Mesendoderm (in vitro differentiated cells): ENCODE results near the gene DOCK10.

Source experiments
- DNase-seq: peaks from one replicate; pipeline ENCODE4 v3.0.0; 2013
- H2AK5ac ChIP-seq: 2 replicates; pipeline ENCODE4 v1.6.1; 2013; ENCODE audit warnings: low read length, inconsistent platforms
- H2BK120ac ChIP-seq: 2 replicates; pipeline ENCODE4 v1.6.1; 2013; ENCODE audit warnings: low read depth, mild to moderate bottlenecking, low read length, moderate library complexity, mixed read lengths
- H2BK15ac ChIP-seq: replicated peaks from 2 replicates; pipeline ENCODE4 v1.6.1; 2013; ENCODE audit warnings: low read depth, mild to moderate bottlenecking, moderate library complexity
- H2BK5ac ChIP-seq: 2 replicates; pipeline ENCODE4 v1.6.1; 2013; ENCODE audit warnings: low read length, inconsistent platforms
- H3K18ac ChIP-seq: 2 replicates; pipeline ENCODE4 v1.6.1; 2013; ENCODE audit warnings: mild to moderate bottlenecking, low read length, mixed read lengths
- H3K23ac ChIP-seq: one replicate; pipeline ENCODE4 v1.6.1; 2013; ENCODE audit warnings: low read length
- H3K27ac ChIP-seq: 2 replicates; pipeline ENCODE4 v1.5.1; 2013; ENCODE audit warnings: low read depth, mild to moderate bottlenecking, inconsistent platforms, low read length, moderate library complexity
- H3K27me3 ChIP-seq: 2 replicates; pipeline ENCODE4 v1.6.1; 2013; ENCODE audit warnings: low read length, control low read depth, mild to moderate bottlenecking, inconsistent platforms; ENCODE audit not compliant: insufficient read depth, poor library complexity
- H3K36me3 ChIP-seq: 2 replicates; pipeline ENCODE4 v1.6.1; 2013; ENCODE audit warnings: low read length, inconsistent platforms; ENCODE audit not compliant: control insufficient read depth, insufficient read depth
- H3K4ac ChIP-seq: one replicate; pipeline ENCODE4 v1.6.1; 2013; ENCODE audit warnings: low read depth, mild to moderate bottlenecking, low read length, moderate library complexity
- H3K4me1 ChIP-seq: 2 replicates; pipeline ENCODE4 v1.6.1; 2013; ENCODE audit warnings: low read depth, low read length, inconsistent platforms; ENCODE audit not compliant: control insufficient read depth
- H3K4me2 ChIP-seq: 2 replicates; pipeline ENCODE4 v1.6.1; 2013; ENCODE audit warnings: low read length
- H3K4me3 ChIP-seq: 2 replicates; pipeline ENCODE4 v1.5.1; 2013; ENCODE audit warnings: mild to moderate bottlenecking, low read length
- H3K56ac ChIP-seq: one replicate; pipeline ENCODE4 v1.6.1; 2013; ENCODE audit warnings: low read length
- H3K79me1 ChIP-seq: 2 replicates; pipeline ENCODE4 v1.6.1; 2013; ENCODE audit warnings: low read length, inconsistent platforms
- H3K79me2 ChIP-seq: 2 replicates; pipeline ENCODE4 v1.6.1; 2013; ENCODE audit warnings: mild to moderate bottlenecking, low read length; ENCODE audit not compliant: control insufficient read depth, insufficient read depth
- H3K9ac ChIP-seq: 2 replicates; pipeline ENCODE4 v1.6.1; 2013; ENCODE audit warnings: low read length, inconsistent platforms
- H4K5ac ChIP-seq: one replicate; pipeline ENCODE4 v1.6.1; 2013; ENCODE audit warnings: low read length
- H4K8ac ChIP-seq: one replicate; pipeline ENCODE4 v1.6.1; 2013; ENCODE audit warnings: low read depth, mild to moderate bottlenecking, control low read depth, low read length, moderate library complexity
- WGBS: extraction: QIAGEN DNeasy Blood & Tissue Kit; methylation state at CpG from one replicate; pipeline ENCODE4 v1.1.7; 2013; ENCODE audit warnings: low lambda C conversion rate, missing lambda C conversion rate; ENCODE audit not compliant: insufficient coverage; ENCODE audit errors: extremely low coverage; 5-methylcytosine and 5-hydroxymethylcytosine counted together

Gene DOCK10

DNA sequence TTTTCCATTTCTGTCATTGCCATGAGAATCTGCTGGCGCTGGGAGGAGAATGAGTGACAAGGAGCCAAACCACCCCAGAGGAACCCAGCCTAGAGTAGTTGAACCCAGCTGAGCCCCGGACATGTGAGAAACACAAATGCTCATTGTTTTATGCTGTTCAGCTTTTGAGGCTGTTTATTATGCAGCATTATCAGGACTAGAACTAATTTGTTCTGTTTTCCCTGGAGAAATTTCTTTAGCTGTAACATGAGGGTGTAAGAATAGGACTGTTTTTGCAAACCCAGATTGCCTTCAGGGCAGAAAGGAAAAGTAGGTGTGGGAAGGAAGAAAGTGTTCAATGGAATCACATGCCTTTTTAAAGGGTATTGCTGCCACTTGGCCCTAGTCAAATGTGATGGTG lies 28.5 kb upstream of the DOCK10 start:
- H2BK120ac ChIP-seq = no peak overlapping the region
- H2BK15ac ChIP-seq = no peak overlapping the region
- H3K4me1 ChIP-seq = no peaks in the 10 kb centered on the region
- no CpG with 5 or more reads among the region's 2 CpGs for WGBS
- H3K4me2 ChIP-seq = no peak overlapping the region
- H3K27me3 ChIP-seq = no peaks in the 10 kb centered on the region
- DNase-seq = no peak
- no peak overlapping the region for H3K23ac ChIP-seq
- H2AK5ac ChIP-seq = no peak overlapping the region
- no peaks in the 10 kb centered on the region for H3K79me2 ChIP-seq
- H3K9ac ChIP-seq = no peak overlapping the region
- H3K56ac ChIP-seq = no peak overlapping the region
- no peak overlapping the region for H3K4me3 ChIP-seq
- no peak overlapping the region for H3K4ac ChIP-seq
- H4K5ac ChIP-seq = no peak overlapping the region
- no peaks in the 10 kb centered on the region for H3K36me3 ChIP-seq
- no peak overlapping the region for H4K8ac ChIP-seq
- H3K27ac ChIP-seq = no peak overlapping the region
- no peaks in the 10 kb centered on the region for H3K79me1 ChIP-seq
- no peak overlapping the region for H2BK5ac ChIP-seq
- no peak overlapping the region for H3K18ac ChIP-seq

DNA sequence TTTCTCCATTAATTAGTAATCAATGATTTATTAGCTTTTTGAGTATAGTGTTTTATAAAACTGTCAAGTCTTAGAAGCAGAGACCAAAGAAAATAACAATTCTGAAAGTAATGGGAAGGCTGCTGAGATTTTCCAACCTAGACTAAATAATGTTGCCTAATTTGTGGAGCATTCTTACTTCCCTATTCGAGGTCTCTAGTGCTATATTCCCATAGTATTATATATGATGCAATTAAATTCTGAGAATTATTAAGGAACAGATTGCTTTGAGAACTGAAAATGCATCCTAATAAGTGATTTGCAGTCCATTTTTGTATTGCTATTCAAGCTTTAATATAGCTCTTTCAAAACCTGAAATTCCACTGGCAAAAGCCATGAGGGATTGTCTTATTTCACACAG lies 27.7 kb upstream of the DOCK10 start:
- no peak overlapping the region for H2AK5ac ChIP-seq
- H3K23ac ChIP-seq = no peak overlapping the region
- H3K4me1 ChIP-seq = no peaks in the 10 kb centered on the region
- H2BK15ac ChIP-seq = no peak overlapping the region
- no peak overlapping the region for H3K9ac ChIP-seq
- H3K79me2 ChIP-seq = no peaks in the 10 kb centered on the region
- DNase-seq = no peak
- no peaks in the 10 kb centered on the region for H3K79me1 ChIP-seq
- H3K18ac ChIP-seq = no peak overlapping the region
- no peaks in the 10 kb centered on the region for H3K27me3 ChIP-seq
- WGBS = no CpG with 5 or more reads among the region's 1 CpG
- H3K27ac ChIP-seq = no peak overlapping the region
- H3K4me3 ChIP-seq = no peak overlapping the region
- no peak overlapping the region for H2BK5ac ChIP-seq
- no peak overlapping the region for H3K56ac ChIP-seq
- no peak overlapping the region for H3K4ac ChIP-seq
- no peak overlapping the region for H3K4me2 ChIP-seq
- no peak overlapping the region for H4K5ac ChIP-seq
- no peaks in the 10 kb centered on the region for H3K36me3 ChIP-seq
- H4K8ac ChIP-seq = no peak overlapping the region
- no peak overlapping the region for H2BK120ac ChIP-seq

DNA sequence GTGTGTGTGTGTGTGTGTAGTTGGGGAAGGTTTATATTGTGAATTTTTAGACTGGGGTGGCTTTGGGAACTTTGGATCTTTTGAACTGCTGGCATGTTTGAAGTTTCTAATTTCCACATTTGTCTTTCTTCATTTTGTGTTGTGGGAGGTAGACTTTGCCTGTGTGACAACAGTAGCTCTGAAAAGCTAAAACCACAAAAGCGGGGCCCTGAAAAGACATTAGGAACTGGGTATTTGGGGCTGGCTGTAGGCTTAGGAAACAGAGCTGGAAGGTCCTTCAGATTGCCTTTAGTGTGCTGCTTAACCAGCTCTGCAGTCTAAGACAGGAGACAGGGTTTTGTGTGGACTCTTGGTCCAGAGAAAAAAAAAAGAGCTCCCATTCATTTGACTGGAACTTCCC lies 27.2 kb upstream of the DOCK10 start:
- Histone ChIP-seq H4K8ac (no peak overlapping the region), H3K4ac (no peak overlapping the region), H2BK120ac (no peak overlapping the region), H3K27ac (no peak overlapping the region), H3K56ac (no peak overlapping the region), H3K18ac (no peak overlapping the region), H3K79me2 (no peaks in the 10 kb centered on the region), H3K36me3 (no peaks in the 10 kb centered on the region), H3K4me3 (no peak overlapping the region), H3K4me2 (no peak overlapping the region), H3K4me1 (no peaks in the 10 kb centered on the region), H2BK15ac (no peak overlapping the region), H2BK5ac (no peak overlapping the region), H3K9ac (no peak overlapping the region), H2AK5ac (no peak overlapping the region), H4K5ac (no peak overlapping the region), H3K27me3 (no peaks in the 10 kb centered on the region), H3K23ac (no peak overlapping the region), H3K79me1 (no peaks in the 10 kb centered on the region)
- DNase-seq = no peak
- no CpG with 5 or more reads among the region's 1 CpG for WGBS

DNA sequence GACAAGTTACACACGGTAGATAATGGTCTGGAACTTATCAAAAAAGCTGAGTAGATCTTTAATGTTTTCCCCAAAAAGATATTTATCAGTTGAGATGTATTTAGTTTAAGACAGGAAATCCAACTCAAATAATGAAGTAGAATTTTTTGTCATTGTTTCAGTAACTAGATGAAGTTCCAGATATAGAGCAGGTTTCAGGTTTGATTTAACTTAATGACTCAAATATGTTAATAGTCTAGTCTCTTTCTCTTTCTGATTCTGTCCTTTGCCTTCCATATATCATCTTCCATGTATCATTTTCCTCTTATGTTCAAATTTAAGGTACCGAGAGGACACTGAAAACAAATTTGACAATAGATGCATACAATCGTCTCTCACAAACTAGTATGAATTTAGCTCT lies 23.6 kb upstream of the DOCK10 start:
- H2BK15ac ChIP-seq = no peak overlapping the region
- H3K23ac ChIP-seq = no peak overlapping the region
- H3K9ac ChIP-seq = no peak overlapping the region
- H2BK120ac ChIP-seq = no peak overlapping the region
- no peaks in the 10 kb centered on the region for H3K79me1 ChIP-seq
- H3K27ac ChIP-seq = no peak overlapping the region
- no peak overlapping the region for H2BK5ac ChIP-seq
- no peak overlapping the region for H4K8ac ChIP-seq
- H3K36me3 ChIP-seq = no peaks in the 10 kb centered on the region
- no peak for DNase-seq
- no peak overlapping the region for H3K4ac ChIP-seq
- H4K5ac ChIP-seq = no peak overlapping the region
- no peaks in the 10 kb centered on the region for H3K27me3 ChIP-seq
- H2AK5ac ChIP-seq = no peak overlapping the region
- H3K4me3 ChIP-seq = no peak overlapping the region
- WGBS = no CpG with 5 or more reads among the region's 3 CpGs
- H3K4me1 ChIP-seq = no peaks in the 10 kb centered on the region
- H3K56ac ChIP-seq = no peak overlapping the region
- no peak overlapping the region for H3K4me2 ChIP-seq
- no peaks in the 10 kb centered on the region for H3K79me2 ChIP-seq
- H3K18ac ChIP-seq = no peak overlapping the region

DNA sequence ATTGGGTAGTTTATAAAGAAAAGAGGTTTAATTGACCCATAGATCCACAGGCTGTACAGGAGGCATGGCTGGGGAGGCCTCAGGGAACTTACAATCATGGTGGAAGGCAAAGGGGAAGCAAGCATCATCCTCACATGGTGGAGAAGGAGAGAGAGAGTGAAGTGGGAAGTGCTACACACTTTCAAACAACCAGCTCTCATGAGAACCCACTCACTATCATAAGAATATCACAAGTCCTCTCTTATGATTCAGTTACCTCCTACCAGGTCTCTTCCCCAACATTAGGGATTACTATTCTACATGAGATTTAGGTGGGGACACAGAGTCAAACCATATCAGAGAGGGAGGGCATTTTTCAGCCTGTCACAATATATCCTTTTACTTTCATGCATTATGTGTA lies 22.7 kb upstream of the DOCK10 start:
- Histone ChIP-seq H3K4me2 (no peak overlapping the region), H4K5ac (no peak overlapping the region), H3K18ac (no peak overlapping the region), H3K27ac (no peak overlapping the region), H3K36me3 (no peaks in the 10 kb centered on the region), H3K4me3 (no peak overlapping the region), H3K4ac (no peak overlapping the region), H3K23ac (no peak overlapping the region), H3K79me2 (no peaks in the 10 kb centered on the region), H3K79me1 (no peaks in the 10 kb centered on the region), H3K9ac (no peak overlapping the region), H2BK120ac (no peak overlapping the region), H4K8ac (no peak overlapping the region), H2BK15ac (no peak overlapping the region), H2AK5ac (no peak overlapping the region), H3K4me1 (no peaks in the 10 kb centered on the region), H2BK5ac (no peak overlapping the region), H3K56ac (no peak overlapping the region), H3K27me3 (no peaks in the 10 kb centered on the region)
- DNase-seq = no peak

DNA sequence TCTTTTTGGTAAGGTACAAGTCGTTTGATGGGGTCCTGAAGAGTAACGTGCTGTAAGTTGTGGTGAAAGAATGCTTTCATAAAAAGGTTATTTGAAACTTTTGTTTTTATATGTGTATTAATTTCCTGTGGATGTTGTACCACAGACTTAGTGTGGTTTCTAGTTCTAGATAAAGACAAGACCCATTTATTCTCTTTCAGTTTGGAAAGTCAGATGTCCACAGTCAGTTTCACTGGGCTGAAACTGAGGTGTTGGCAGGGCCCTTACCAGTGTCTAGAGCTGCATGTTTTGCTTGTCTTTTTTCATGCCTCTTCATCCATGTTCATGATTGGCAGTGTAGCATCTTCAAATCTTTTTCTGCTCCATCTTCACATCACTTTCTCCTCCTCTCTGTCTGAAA lies 22.1 kb upstream of the DOCK10 start:
- Histone ChIP-seq H3K27me3 (no peaks in the 10 kb centered on the region), H2BK5ac (no peak overlapping the region), H3K79me2 (no peaks in the 10 kb centered on the region), H3K79me1 (no peaks in the 10 kb centered on the region), H3K36me3 (no peaks in the 10 kb centered on the region), H4K5ac (no peak overlapping the region), H3K4me3 (no peak overlapping the region), H4K8ac (no peak overlapping the region), H3K4ac (no peak overlapping the region), H2BK15ac (no peak overlapping the region), H3K9ac (no peak overlapping the region), H3K4me1 (no peaks in the 10 kb centered on the region), H3K23ac (no peak overlapping the region), H2BK120ac (no peak overlapping the region), H3K4me2 (no peak overlapping the region), H2AK5ac (no peak overlapping the region), H3K18ac (no peak overlapping the region), H3K56ac (no peak overlapping the region), H3K27ac (no peak overlapping the region)
- DNase-seq = no peak
- no CpG with 5 or more reads among the region's 2 CpGs for WGBS
